ENCODE measurements around the gene MTF2.

MTF2 gene

DNA sequence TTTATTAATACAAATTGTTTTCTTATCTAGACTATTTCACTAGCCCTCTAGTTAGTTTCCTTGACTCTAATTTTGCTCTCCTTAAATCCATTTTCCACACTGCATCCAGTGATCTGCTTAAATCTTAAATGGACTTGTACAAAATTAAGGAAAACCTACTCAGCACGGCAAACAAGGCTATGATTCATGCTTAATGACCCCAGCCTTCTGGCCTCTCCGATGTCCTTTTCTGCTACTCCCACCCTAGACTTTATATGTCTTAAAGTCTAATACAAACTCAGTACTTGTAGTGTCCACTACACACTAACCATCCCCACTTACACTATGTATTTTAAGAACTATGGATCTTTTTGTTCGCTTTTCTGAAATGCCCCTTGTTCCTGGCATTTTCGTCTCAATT is 98.9 kb downstream of the MTF2 start:
- TF ChIP-seq CTCF (IDR thresholded peaks at IDR 0.05; ENCODE audit: poor library complexity, severe bottlenecking), result no peak
- Histone ChIP-seq H3K27ac (ENCODE audit: poor library complexity, severe bottlenecking) (peak overlapping the region; percentile 89), H3K4me1 (ENCODE audit: insufficient read depth, poor library complexity, severe bottlenecking) (peaks cover 13% of the 10 kb centered on the region), H3K36me3 (ENCODE audit: low read depth) (peaks cover 14% of the 10 kb centered on the region), H3K4me3 (ENCODE audit: severe bottlenecking) (peak overlapping the region; percentile 54), H3K27me3 (ENCODE audit: insufficient read depth, poor library complexity, severe bottlenecking) (no peaks in the 10 kb centered on the region), H3K9me3 (ENCODE audit: severe bottlenecking) (no peaks in the 10 kb centered on the region)
- ATAC-seq (ENCODE audit: low read depth) (no peak), DNase-seq (ENCODE audit: low spot score) (no peak)

GRCh38 chr1:93178418-93178817 is 99.3 kb downstream of the MTF2 start:
- Histone ChIP-seq H3K27me3 (ENCODE audit: insufficient read depth, poor library complexity, severe bottlenecking) (no peaks in the 10 kb centered on the region), H3K36me3 (ENCODE audit: low read depth) (peaks cover 18% of the 10 kb centered on the region), H3K9me3 (ENCODE audit: severe bottlenecking) (no peaks in the 10 kb centered on the region), H3K27ac (ENCODE audit: poor library complexity, severe bottlenecking) (peak overlapping the region; percentile 89), H3K4me1 (ENCODE audit: insufficient read depth, poor library complexity, severe bottlenecking) (peaks cover 13% of the 10 kb centered on the region), H3K4me3 (ENCODE audit: severe bottlenecking) (peak overlapping the region; percentile 54)
- DNase-seq (ENCODE audit: low spot score), result no peak
- no peak for TF ChIP-seq CTCF (IDR thresholded peaks at IDR 0.05; ENCODE audit: poor library complexity, severe bottlenecking)
- no peak for ATAC-seq (ENCODE audit: low read depth)

GRCh38 chr1:93179886-93180722 is 101.0 kb downstream of the MTF2 start, which contains the start of gene TMED5:
Gene TMED5, minus strand, starts transcription at chr1:93180413. Its CDS starts 171 bp downstream, at chr1:93180242.
- peak; percentile 16 for TF ChIP-seq CTCF (IDR thresholded peaks at IDR 0.05; ENCODE audit: poor library complexity, severe bottlenecking)
- Histone ChIP-seq H3K27ac (ENCODE audit: poor library complexity, severe bottlenecking) (peak within 1 kb of the TSS; percentile 89), H3K4me1 (ENCODE audit: insufficient read depth, poor library complexity, severe bottlenecking) (peaks cover 15% of the 10 kb centered on the region), H3K4me3 (ENCODE audit: severe bottlenecking) (peak within 1 kb of the TSS; percentile 54), H3K27me3 (ENCODE audit: insufficient read depth, poor library complexity, severe bottlenecking) (no peaks in the 10 kb centered on the region), H3K36me3 (ENCODE audit: low read depth) (peaks cover 28% of the 10 kb centered on the region), H3K9me3 (ENCODE audit: severe bottlenecking) (no peaks in the 10 kb centered on the region)
- peak; percentile 97 for DNase-seq (ENCODE audit: low spot score)
- peak; percentile 87 for ATAC-seq (ENCODE audit: low read depth)

GRCh38 chr1:93180723-93181613 is 101.9 kb downstream of the MTF2 start, which contains the start of gene CCDC18:
Gene CCDC18, plus strand, starts transcription at chr1:93180724. Its CDS starts 2,638 bp downstream, at chr1:93183362.
- Histone ChIP-seq H3K9me3 (ENCODE audit: severe bottlenecking) (no peaks in the 10 kb centered on the region), H3K4me1 (ENCODE audit: insufficient read depth, poor library complexity, severe bottlenecking) (peaks cover 15% of the 10 kb centered on the region), H3K27me3 (ENCODE audit: insufficient read depth, poor library complexity, severe bottlenecking) (no peaks in the 10 kb centered on the region), H3K36me3 (ENCODE audit: low read depth) (peaks cover 37% of the 10 kb centered on the region), H3K4me3 (ENCODE audit: severe bottlenecking) (peak within 1 kb of the TSS; percentile 54), H3K27ac (ENCODE audit: poor library complexity, severe bottlenecking) (peak within 1 kb of the TSS; percentile 89)
- TF ChIP-seq CTCF (IDR thresholded peaks at IDR 0.05; ENCODE audit: poor library complexity, severe bottlenecking), result no peak
- ATAC-seq (ENCODE audit: low read depth) (peak; percentile 15), DNase-seq (ENCODE audit: low spot score) (no peak)

All from RWPE2 (cell line).